GM21576 (cell line): ENCODE data around the gene TMEM198.

Experiments used
- ATAC-seq: cut with Tn5 transposase; IDR thresholded peaks from one replicate; pipeline ENCODE4 v1.9.1; 2021; ENCODE audit warnings: mild to moderate bottlenecking, moderate library complexity; ENCODE audit not compliant: unreplicated experiment

TMEM198 gene

GRCh38 chr2:219543596-219544358, at the start of gene TMEM198, which contains the start of gene CHPF:
TSS of gene TMEM198 (plus strand) at chr2:219544028. CDS start at chr2:219544728, 700 bp downstream.
TSS of gene CHPF (minus strand) at chr2:219543809. CDS start at chr2:219543538, 271 bp downstream.
- ATAC-seq, result peak; percentile 73

GRCh38 chr2:219494952-219495530, 48.8 kb upstream of the TMEM198 start:
- no peak for ATAC-seq

GRCh38 chr2:219495531-219496122, 48.2 kb upstream of the TMEM198 start:
- no peak for ATAC-seq

- no peak for ATAC-seq
These were observed 47.5 kb upstream of the TMEM198 start for GRCh38 chr2:219496247-219496824.

- ATAC-seq, result no peak
These were observed 46.9 kb upstream of the TMEM198 start for GRCh38 chr2:219496825-219497494.

GRCh38 chr2:219497495-219498279, 46.1 kb upstream of the TMEM198 start:
- peak; percentile 19 for ATAC-seq

GRCh38 chr2:219498280-219499057, 45.4 kb upstream of the TMEM198 start, which contains the start of gene GMPPA:
TSS of gene GMPPA (plus strand) at chr2:219498891. CDS start at chr2:219499976, 1,085 bp downstream.
- peak; percentile 93 for ATAC-seq

GRCh38 chr2:219499058-219499307, 44.8 kb upstream of the TMEM198 start:
- ATAC-seq, result no peak

GRCh38 chr2:219499555-219499954, 44.3 kb upstream of the TMEM198 start:
- no peak for ATAC-seq

GRCh38 chr2:219500135-219500534, 43.7 kb upstream of the TMEM198 start:
- no peak for ATAC-seq

GRCh38 chr2:219501849-219502248, 42.0 kb upstream of the TMEM198 start:
- no peak for ATAC-seq

GRCh38 chr2:219502618-219503017, 41.2 kb upstream of the TMEM198 start:
- ATAC-seq, result no peak

- no peak for ATAC-seq
These were observed 38.2 kb upstream of the TMEM198 start for GRCh38 chr2:219505585-219505984.

- ATAC-seq, result no peak
These were observed 37.6 kb upstream of the TMEM198 start for GRCh38 chr2:219506153-219506801.

- ATAC-seq, result no peak
These were observed 36.9 kb upstream of the TMEM198 start for GRCh38 chr2:219506802-219507526.

- ATAC-seq, result no peak
These were observed 36.0 kb upstream of the TMEM198 start for GRCh38 chr2:219507581-219508443.

- no peak for ATAC-seq
These were observed 35.4 kb upstream of the TMEM198 start for GRCh38 chr2:219508444-219508734.
